Transverse colon (tissue), 3 donors: ENCODE results near the gene BRCA2.
A peak's percentile ranks its signal among the peaks of the same experiment; 100 is the strongest.

Source experiments
- CTCF ChIP-seq, 5 experiments: fragments of 200-600 bp in 3 of 5; fragments of 450-650 bp in 2 of 5; sonication (generic) in 3 of 5; IDR thresholded peaks; 1 replicate in 2 of 5; 2 replicates in 3 of 5; pipeline ENCODE4 v1.5.1; 2016 to 2017; ENCODE audit warnings: antibody characterized with exemption in 5 of 5, inconsistent platforms in 3 of 5, mild to moderate bottlenecking in 2 of 5, moderate library complexity in 1 of 5
- EP300 ChIP-seq: sonication (generic); formaldehyde crosslinking; IDR thresholded peaks from one replicate; pipeline ENCODE4 v1.6.1; 2017; ENCODE audit warnings: antibody characterized with exemption, low read depth
- POLR2A ChIP-seq: fragments of 450-650 bp; IDR thresholded peaks from one replicate; pipeline ENCODE4 v1.6.1; 2016; ENCODE audit warnings: antibody characterized with exemption, mild to moderate bottlenecking, moderate library complexity

DNA sequence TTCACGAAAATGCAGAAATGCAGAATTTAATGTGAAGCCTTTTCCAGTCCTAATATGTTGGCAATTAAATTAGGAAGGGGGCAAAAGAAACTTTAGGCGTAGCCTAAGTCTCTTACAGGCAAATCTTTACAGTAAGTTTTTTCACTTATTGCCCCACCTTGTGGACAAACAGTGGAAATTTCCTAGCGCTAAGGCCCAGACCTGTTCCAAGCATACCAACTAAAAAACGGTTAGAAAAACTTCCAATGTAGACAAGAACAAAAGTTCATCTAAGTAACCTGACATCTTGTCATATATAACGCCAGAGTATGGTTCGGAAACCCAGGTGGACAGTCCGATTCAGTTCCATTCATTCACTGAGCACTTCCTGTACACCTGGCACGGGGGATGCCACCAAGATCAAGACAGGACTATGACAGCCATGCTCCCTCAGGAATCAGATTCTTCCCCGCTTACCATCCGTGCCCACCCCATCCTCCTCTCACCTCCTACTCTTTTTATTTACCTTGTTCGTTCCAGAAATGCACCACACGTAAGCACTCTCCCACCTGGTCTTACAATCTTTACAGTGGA is 5.1 kb upstream of the BRCA2 start:
- TF ChIP-seq POLR2A (no peak), CTCF (IDR thresholded peaks at IDR 0.05) (peak; percentile 69 to 88 (median 72)), EP300 (no peak)
